RCC 7860 (cell line): Measurements from ENCODE around the gene ENPP1.
A peak's percentile ranks its signal among the peaks of the same experiment; 100 is the strongest.

Experiments
- DNase-seq: peaks from one replicate; pipeline ENCODE4 v3.0.0-alpha.2; 2015; ENCODE audit warnings: low spot score
- FAIRE-seq: peaks from 2 replicates; lab custom pipeline; 2012; peaks lifted over from hg19 to GRCh38; lab: Jason Lieb, UNC

The ENPP1 gene

GRCh38 chr6:131784561-131784960 is 23.3 kb upstream of the ENPP1 start:
- DNase-seq (no peak), FAIRE-seq (no peak)

- FAIRE-seq = no peak
- DNase-seq = no peak
These were observed 20.7 kb upstream of the ENPP1 start for GRCh38 chr6:131787079-131787478.

GRCh38 chr6:131787766-131788712 is 19.8 kb upstream of the ENPP1 start:
- DNase-seq (no peak), FAIRE-seq (no peak)

- DNase-seq (no peak), FAIRE-seq (no peak)
These were observed 18.6 kb upstream of the ENPP1 start for GRCh38 chr6:131789219-131789618.

- DNase-seq = no peak
- no peak for FAIRE-seq
These were observed 16.3 kb upstream of the ENPP1 start for GRCh38 chr6:131791476-131791875.

- peak; percentile 70 for DNase-seq
- FAIRE-seq = peak; percentile 84
These were observed 15.7 kb upstream of the ENPP1 start for GRCh38 chr6:131792091-131792496.

GRCh38 chr6:131795366-131795765 is 12.5 kb upstream of the ENPP1 start:
- no peak for DNase-seq
- no peak for FAIRE-seq

GRCh38 chr6:131802347-131802746 is 5.5 kb upstream of the ENPP1 start:
- FAIRE-seq (no peak), DNase-seq (no peak)

GRCh38 chr6:131803007-131803769 is 4.6 kb upstream of the ENPP1 start:
- FAIRE-seq = no peak
- DNase-seq = no peak

GRCh38 chr6:131804131-131804530 is 3.7 kb upstream of the ENPP1 start:
- FAIRE-seq = no peak

GRCh38 chr6:131807321-131807643 is 538 bp upstream of the ENPP1 start:
- DNase-seq = no peak
- no peak for FAIRE-seq

More at GRCh38 chr6:131804131-131804530, 3.7 kb upstream of the ENPP1 start:
- no peak for DNase-seq

- no peak for FAIRE-seq
- DNase-seq = no peak
These were observed 845 bp downstream of the ENPP1 start for GRCh38 chr6:131808460-131809269.

- FAIRE-seq = no peak
These were observed 3.7 kb downstream of the ENPP1 start for GRCh38 chr6:131811500-131811899.

GRCh38 chr6:131813991-131814390 is 6.2 kb downstream of the ENPP1 start:
- DNase-seq (no peak), FAIRE-seq (peak; percentile 10)

More at GRCh38 chr6:131811500-131811899, 3.7 kb downstream of the ENPP1 start:
- DNase-seq = no peak

GRCh38 chr6:131816869-131817268 is 9.0 kb downstream of the ENPP1 start:
- DNase-seq (no peak), FAIRE-seq (no peak)

- no peak for FAIRE-seq
These were observed 11.8 kb downstream of the ENPP1 start for GRCh38 chr6:131819572-131820124.

GRCh38 chr6:131821010-131821807 is 13.4 kb downstream of the ENPP1 start:
- DNase-seq = no peak
- FAIRE-seq = no peak

More at GRCh38 chr6:131819572-131820124, 11.8 kb downstream of the ENPP1 start:
- DNase-seq = peak; percentile 27

GRCh38 chr6:131822119-131822518 is 14.3 kb downstream of the ENPP1 start:
- DNase-seq (no peak), FAIRE-seq (peak; percentile 35)

GRCh38 chr6:131823276-131823902 is 15.6 kb downstream of the ENPP1 start:
- FAIRE-seq = no peak
- no peak for DNase-seq
